Fibroblast of villous mesenchyme (primary cell): ENCODE data around the gene SLC24A3. TPM values are rescaled to one million over a fixed set of nuclear protein-coding genes. Genes with fewer than 3 reads are reported as not detected.

Source experiments
- DNase-seq: peaks from one replicate; pipeline ENCODE4 v3.0.0-alpha.2; 2010; ENCODE audit warnings: low read depth
- H3K4me3 ChIP-seq: 2 replicates; pipeline ENCODE4 v1.5.1; 2011; ENCODE audit warnings: low read depth, mild to moderate bottlenecking, low read length
- total RNA-seq: library from RNA; depleted of rRNA; stranded (reverse); fragments of >200 nt; gene quantifications from 2 replicates; pipeline ENCODE4 v1.2.3, GENCODE V29; 2012
- TF ChIP-seq, protein P1 (sequence below): IDR thresholded peaks from 2 replicates; pipeline ENCODE4 v1.5.1; 2012; ENCODE audit warnings: low read depth, mild to moderate bottlenecking, low read length; ENCODE audit not compliant: insufficient read depth

SLC24A3 gene
- total RNA-seq, 1 donor = 0.86 TPM

DNA sequence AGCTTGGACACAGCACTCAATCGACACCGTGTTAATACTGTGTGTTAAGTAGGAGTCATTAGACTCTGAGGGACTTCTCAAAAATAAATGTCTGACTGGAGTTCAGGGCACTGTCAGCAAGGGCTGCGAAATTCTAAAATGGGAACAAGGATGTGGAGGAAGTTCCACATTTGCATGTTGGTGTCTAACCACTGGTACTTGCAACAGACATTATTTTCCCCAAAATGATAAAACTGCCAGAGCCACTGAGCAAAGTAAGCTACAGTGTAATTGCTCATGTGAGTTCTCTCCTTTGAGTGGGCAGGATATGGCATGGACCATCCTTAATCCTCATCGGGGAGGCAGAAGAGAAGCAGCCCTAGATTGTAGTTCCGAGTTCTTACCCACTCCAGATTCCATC lies 215.9 kb downstream of the SLC24A3 start:
- no peak for DNase-seq
- TF ChIP-seq, protein P1, sequence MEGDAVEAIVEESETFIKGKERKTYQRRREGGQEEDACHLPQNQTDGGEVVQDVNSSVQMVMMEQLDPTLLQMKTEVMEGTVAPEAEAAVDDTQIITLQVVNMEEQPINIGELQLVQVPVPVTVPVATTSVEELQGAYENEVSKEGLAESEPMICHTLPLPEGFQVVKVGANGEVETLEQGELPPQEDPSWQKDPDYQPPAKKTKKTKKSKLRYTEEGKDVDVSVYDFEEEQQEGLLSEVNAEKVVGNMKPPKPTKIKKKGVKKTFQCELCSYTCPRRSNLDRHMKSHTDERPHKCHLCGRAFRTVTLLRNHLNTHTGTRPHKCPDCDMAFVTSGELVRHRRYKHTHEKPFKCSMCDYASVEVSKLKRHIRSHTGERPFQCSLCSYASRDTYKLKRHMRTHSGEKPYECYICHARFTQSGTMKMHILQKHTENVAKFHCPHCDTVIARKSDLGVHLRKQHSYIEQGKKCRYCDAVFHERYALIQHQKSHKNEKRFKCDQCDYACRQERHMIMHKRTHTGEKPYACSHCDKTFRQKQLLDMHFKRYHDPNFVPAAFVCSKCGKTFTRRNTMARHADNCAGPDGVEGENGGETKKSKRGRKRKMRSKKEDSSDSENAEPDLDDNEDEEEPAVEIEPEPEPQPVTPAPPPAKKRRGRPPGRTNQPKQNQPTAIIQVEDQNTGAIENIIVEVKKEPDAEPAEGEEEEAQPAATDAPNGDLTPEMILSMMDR = no peak
- no peak overlapping the region for H3K4me3 ChIP-seq

DNA sequence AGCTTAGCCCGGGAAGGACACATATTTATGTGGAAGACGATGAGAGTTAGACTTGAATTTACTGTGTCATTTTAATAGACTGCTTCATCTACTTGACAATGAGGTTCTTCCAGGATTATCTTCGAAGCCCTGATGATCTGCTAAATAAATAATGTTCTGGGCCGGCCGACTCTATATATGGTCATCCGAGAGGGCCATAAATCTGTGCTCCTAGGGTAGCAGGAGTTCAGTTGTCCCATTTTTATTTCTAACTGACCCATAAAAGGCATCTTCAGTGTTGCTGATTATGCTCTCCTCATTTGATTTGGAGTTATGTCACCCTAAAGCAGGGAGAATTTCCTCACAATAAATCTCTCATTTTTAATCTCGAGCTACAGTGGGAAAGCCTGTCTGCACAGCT lies 217.1 kb downstream of the SLC24A3 start:
- TF ChIP-seq, protein P1 = no peak

DNA sequence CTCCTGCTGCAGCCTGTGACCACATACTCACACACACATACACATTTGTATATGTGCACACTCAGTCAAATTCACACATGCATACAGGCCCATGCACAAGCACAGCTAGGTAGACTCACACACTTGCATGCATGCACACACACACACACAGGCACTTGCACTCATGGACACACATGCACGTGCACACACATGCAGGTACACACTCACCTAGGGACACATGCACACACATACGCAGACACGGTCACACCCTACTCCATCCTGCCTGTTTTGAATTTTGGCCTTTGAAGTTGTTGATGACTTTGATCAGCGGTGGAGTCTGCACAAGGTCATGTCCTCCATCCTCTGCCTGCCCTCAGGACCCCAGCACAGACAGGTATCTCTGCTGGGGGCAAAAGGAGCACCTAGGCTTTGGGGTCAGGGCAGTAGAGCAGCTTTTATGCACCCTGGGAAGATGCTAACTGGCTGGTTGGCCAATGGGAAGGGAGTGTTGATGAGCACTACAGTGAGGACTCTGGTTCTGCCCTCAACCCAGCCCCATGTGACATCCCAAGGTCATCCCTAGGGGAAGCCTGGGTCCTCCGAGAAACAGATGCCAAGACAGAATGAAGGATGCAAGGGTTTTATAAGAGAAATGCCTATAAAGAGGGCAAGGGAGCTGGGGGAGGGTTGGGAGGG lies 218.3 kb downstream of the SLC24A3 start:
- DNase-seq = no peak
- TF ChIP-seq, protein P1 = no peak
- H3K4me3 ChIP-seq = no peak overlapping the region

More for the DNA sequence above, 217.1 kb downstream of the SLC24A3 start:
- H3K4me3 ChIP-seq = no peak overlapping the region
- DNase-seq = no peak

DNA sequence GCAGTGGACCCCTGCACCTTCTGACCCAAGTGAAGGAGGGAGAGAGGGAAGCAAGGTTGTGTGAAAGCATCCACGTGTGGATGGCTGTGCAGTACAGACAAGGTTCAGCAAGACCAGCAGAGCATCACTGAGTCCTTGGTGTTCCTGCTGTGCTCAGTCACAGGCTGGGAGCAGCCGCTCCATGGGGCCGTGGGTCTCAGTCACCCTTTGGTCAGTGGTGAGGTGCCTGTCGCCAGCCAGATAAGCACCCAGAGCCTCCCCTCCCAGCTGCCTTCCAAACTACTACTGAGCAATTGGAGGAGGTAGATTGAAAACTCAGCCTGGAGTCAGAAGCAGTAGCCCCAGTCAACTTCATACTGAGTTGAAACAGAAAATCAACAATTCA lies 218.9 kb downstream of the SLC24A3 start:
- H3K4me3 ChIP-seq = no peak overlapping the region

DNA sequence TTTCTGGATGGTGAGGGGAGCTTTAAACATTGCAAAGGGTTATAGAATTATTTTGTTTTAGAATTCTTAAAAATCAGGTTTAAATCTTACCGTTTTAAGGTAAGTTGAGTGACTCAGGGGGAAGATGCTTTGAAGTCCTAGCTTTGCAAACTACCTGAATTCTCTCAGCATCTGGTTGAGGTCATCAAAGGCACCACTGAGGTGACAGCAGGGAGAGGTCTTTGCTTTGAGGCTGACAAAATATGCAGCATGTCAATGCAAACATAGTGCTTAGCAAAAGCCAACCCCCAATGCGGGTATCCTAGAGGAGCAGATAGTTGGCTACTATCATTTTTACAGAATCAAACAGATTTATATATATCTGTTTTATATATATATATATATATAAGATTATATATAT lies 219.5 kb downstream of the SLC24A3 start:
- H3K4me3 ChIP-seq = no peak overlapping the region
- DNase-seq = no peak
- TF ChIP-seq, protein P1 = no peak

More for the DNA sequence above, 218.9 kb downstream of the SLC24A3 start:
- no peak for DNase-seq
- TF ChIP-seq, protein P1 = no peak

DNA sequence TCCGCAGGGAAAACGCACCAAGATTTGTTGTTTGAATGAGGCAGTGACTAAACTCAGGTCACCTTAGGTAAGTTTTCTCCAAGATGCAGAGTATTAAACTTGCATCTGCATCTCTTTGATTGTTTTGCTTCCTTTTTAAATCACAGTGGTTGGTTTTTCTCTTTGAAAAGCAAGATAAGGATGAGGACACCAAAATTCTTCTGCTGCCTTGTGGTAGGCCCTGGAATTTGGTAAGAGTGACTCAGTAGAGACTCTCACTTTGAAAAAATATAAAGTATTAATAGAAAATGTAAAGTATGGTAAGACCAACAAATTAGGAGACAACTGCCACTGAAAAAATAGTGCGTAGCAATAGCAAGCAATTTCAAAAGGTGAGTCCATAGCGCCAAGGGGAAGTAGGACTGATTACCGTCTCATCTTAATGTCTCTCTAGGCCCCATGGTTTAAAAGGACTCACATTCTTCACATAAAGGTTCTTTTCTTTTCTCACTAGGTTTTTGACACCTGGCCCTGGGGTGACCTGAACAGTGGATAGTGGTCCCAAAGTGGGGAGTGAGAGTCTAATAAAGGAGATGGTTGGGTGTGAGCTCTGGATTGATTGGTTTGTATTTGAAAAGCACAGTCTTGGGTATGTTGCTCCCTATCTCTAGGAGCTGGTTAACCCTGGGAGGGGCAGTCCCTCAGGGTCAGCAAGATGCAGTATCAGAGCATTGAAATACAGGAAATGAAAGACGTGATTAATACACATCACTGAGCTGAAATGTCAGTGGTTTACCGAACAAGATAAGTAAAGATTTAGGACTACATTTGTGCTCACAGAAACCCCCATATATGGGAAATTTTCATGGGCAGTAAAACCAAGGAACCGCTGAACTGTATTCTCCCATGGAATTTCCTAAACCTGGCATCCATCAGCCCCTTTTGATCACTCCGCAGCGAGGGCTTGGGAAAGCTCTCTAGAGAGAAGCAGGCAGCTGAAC lies 221.2 kb downstream of the SLC24A3 start:
- DNase-seq = peak; percentile 46
- H3K4me3 ChIP-seq = no peak overlapping the region
- TF ChIP-seq, protein P1 = no peak
